HG03432 (cell line): ENCODE results near the gene POLR2A.
A peak's percentile ranks its signal among the peaks of the same experiment; 100 is the strongest.
"Not testable (repeated sequence)": the region's sequence is repeated elsewhere in the genome, so short reads cannot be mapped to it uniquely, and the experiment has no call there.

Experiments
- ATAC-seq: cut with Tn5 transposase; IDR thresholded peaks from one replicate; pipeline ENCODE4 v1.9.1; 2021; ENCODE audit warnings: mild to moderate bottlenecking, moderate library complexity; ENCODE audit not compliant: unreplicated experiment

POLR2A gene

DNA sequence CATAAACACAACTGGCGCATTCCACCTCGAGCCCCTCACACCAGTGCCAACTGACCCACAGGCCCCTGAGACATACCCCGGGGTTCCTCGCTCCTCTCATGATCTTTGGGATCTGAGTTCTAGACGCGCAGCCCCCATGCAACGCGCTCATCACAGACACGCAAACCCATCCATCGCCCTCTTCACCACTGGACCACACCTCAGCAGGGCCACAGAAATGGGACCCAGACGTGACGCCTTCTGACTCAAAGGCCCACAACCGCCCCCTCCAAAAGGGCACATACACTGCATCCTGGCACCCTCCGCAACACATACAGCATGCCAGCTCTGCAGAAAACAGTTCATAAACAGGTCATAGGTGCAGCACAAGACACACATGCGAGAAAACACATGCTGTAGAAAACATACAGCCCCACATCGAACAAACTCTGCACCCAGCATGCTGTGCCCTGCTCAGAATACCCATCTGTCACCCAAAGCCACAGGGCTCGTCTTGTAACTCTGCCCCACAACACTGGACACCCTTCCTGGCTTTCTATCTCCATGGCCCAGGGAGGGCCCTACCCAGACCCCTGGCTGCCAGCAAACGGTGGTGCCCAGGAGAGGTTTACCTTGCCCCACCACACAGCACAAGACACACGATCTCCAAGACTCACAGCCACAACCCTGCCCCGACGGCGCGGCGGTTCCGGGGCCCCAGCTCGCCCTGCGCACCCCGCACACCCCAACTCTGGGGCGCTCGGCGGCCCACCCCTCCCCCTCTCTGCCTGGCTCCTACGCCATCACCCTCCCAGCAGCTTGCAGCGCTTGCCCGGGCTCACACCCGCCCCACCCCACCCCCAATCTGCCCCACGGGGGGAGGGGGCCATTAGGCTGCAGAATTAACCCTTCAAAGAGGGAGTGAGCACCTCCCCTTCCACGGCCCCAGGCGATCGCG, 5.6 kb upstream of the POLR2A start:
- ATAC-seq: no peak

DNA sequence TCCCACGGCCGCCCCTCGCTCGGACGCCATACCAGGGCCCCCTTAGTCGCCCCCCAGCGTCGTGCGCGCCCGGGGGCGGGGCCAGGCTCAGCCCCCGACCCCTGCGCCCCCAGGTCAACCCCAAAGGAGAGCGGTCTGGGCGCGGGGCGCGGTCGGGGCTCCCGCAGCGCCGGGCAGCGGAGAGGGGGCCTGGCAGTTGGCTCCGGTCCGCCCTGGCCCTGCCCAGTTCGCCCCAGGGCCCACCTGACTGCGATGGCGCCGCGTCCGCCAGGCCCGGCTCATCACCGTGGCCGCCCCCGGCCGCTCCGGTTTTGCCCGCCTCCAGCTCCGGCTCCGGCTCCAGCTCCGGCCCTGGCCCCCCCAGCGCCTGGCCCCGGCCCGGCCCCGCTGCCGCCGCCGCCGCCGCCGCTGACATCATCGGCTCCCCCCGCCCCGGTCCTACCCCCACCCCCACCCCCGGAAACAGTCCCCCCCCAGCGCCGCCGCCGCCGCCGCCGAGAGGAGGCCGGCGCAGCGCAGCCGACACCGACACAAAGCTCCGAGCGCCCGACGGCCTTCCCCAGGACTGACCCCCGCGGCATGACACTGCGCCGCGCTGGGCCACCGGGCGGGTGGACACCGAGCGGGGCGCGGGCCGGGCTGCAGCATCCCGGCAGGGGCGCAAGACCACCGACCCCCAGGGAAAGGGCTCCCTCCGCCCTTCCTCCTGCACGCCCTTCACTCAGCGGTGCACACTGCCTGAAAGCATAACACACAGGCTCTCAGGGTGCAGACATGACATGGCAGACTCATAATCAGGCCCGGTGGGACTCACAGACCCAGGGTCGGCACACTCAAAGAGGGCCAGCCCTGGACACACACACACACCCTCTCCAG, 4.7 kb upstream of the POLR2A start, which contains the start of gene ZBTB4:
Gene ZBTB4, minus strand, starts transcription at position 419 of the 876 bp plus-strand sequence. CDS start 12,830 bp downstream, outside the sequence.
- no peak for ATAC-seq

DNA sequence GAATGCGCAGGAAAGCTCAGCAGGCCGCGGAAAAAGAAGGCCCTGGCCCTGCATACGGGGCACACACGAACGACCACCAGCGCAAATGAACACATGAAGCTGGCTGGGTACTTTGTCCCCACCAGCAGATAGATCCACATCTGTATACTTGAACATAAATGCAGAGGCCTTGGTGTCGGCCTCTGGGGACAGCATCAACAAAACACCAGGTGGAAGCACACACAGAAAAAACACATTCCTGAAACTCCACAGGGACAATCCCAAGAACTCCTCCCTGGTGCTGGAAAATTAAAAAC, 4.1 kb upstream of the POLR2A start:
- no peak for ATAC-seq

DNA sequence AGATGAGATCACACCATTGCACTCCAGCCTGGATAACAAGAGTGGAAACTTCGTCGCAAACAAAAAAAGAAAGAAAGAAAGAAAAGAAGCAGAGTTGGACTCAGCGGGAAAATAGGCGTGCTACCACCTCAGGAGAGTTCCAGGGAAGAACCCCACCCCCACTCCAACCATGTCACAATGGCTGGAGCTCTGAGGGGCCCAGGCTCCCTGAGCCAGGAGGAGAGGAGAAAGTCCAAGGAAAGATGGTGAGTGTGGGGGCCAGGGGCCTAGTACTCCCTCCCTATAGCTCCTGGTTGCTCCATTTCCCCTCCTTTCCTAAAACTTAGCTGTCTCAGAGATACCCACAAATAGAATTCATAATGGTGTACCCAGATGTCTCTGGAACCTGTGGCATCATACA, 2.9 kb upstream of the POLR2A start, which contains the start of gene SLC35G6:
Gene SLC35G6, plus strand, starts transcription at position 172 of the 400 bp plus-strand sequence. Its CDS starts 71 bp downstream, at position 243.
- ATAC-seq: not testable (repeated sequence)

DNA sequence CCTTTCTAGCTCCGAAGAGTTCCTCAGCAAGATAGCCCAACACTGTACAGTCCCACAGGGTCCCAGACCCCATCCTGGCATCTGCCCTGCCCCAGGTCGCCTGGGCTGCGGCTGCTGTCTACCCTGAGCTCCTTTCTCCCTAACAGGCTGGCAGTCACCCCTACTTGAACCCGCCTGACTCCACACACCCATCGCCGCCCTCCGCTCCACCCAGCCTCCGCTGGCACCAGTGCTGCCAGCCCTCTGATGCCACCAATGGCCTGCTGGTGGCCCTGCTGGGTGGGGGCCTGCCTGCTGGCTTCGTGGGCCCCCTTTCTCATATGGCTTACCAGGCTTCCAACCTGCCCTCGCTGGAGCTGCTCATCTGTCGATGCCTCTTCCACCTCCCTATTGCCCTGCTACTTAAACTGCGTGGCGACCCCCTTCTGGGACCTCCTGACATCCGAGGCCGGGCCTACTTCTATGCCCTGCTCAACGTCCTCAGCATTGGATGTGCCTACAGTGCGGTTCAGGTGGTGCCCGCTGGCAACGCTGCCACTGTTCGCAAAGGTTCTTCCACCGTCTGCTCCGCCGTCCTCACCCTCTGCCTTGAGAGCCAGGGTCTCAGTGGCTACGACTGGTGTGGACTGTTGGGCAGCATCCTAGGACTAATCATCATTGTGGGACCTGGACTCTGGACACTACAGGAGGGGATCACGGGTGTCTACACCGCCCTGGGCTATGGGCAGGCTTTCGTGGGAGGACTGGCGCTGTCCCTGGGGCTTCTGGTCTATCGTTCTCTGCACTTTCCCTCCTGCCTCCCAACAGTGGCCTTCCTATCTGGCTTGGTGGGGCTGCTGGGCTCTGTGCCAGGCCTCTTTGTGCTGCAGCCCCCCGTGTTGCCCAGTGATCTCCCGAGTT, 2.1 kb upstream of the POLR2A start:
- ATAC-seq: not testable (repeated sequence)

DNA sequence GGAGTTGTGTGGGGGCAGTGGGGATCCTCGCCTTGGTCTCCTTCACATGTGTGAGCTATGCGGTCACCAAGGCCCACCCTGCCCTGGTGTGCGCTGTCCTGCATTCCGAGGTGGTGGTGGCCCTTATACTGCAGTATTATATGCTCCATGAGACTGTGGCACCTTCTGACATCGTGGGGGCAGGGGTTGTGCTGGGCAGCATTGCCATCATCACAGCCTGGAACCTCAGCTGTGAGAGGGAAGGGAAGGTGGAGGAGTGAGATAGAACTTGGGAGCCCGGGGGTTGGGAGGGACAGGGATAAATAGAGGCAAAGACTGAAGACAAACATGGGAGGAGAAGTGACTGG, 1.5 kb upstream of the POLR2A start:
- ATAC-seq: not testable (repeated sequence)

DNA sequence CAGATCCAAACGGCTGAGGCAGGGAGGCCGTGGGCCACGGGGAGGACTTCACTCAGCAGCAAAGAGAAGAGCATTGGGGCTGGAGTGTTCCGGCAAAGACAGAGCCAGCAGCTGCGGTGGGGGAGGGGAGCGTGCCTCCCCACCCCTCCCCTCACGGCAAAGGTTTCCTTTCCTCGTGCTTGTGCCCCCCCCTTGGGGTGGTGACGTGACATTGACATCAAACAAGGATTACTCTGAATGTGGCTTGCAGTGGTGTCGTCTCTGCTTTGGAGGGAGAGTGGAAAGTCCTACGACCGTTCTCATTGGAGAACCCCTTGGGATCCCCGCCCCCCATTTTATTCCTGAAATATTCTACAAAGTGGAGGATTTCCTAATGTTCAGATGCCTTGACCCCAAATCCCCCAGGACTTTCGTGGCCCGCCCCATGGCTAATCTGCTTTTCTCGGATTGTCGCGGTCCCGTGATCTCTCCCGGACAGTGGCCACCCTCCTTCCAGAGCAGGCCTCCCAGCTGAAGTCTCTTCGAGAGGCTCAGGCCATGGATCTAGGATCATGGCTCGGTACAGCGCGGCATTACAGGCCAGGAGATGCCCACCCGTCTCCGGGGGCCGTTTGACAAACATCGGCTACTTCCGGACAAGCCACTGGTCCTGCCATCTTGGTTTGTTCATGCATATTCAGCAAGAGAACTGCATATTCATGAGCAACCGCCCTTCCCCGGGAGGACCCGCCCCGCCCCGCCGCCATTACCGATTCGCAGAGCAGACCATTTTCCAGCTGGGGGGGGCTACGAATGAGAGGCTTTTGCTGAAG, 705 bp upstream of the POLR2A start:
- peak; percentile 33 for ATAC-seq

DNA sequence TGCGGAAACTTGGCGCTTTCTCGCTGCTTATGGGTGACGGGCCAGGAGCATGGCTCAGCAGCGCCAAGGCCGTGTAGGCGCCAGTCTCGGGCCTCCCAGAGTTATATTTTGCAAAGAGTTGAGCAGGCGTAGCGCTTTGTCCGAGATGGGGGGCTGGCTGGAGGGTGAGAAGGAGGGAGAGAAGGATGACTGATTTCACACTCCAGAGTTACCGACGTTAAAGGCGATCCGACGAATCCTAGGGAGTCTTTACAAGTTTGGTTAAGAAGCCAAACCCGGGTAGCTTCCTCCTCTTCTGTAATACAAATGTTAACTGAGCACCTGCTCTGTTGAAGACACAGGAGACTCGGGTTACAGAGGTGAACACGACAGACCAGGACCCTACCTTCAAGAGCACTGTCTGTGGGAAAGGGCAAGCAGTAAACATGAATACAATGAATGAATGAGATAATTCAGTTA, 782 bp downstream of the POLR2A start:
- no peak for ATAC-seq

DNA sequence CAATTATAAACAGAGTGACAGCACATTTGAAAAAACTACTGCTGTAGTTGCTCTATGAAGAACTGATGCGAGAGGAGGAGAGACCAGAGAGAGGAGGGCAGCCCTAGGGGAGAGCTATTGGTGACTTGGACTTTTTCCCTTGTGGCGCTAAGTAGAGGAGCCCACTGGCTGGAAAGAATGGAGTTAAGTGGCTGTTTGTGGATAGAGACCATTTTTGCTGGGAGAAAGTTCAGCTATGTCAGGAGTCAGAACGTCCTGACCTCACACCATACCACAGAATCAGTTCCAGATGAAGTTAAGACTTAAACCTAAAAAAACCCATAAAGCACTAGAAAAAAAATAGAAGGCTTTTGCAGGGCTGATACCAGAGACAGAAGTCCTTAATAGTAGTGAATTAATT, 2.0 kb downstream of the POLR2A start:
- ATAC-seq: no peak

DNA sequence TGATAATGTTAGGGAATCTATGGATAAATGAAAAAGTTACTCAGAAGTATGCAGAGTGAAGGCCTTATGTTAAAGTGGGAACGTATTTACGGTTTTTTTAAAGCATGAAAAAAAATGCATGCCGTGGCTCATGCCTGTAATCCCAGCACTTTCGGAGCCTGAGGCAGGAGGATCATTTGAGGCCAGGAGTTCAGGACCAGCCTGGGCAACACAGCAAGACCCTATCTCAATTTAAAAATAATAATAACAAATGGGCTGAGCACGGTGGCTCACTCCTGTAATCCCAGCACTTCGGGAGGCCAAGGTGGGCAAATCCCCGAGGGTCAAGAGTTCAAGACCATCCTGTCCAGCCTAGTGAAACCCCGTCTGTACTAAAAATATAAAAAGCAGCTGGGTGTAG, 6.0 kb downstream of the POLR2A start:
- no peak for ATAC-seq

DNA sequence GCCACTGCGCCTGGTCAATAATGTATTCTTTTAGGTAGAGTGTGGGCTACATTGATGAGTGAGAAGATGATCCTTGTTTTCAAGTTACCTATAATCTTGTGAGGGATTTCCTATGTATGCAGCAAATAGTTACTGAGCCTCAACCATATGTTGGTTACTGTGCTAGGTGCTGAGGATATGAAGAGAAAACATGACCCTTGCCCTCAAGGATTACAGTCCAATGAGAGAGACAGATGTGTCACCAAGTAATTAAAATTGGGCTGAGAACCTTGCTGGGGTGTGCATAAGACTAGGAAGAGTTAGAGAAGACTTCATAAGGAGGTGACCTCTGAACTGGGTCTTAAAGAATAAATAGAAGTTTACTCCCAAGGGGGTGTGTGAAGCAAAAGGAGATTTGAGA, 7.4 kb downstream of the POLR2A start:
- ATAC-seq: no peak

DNA sequence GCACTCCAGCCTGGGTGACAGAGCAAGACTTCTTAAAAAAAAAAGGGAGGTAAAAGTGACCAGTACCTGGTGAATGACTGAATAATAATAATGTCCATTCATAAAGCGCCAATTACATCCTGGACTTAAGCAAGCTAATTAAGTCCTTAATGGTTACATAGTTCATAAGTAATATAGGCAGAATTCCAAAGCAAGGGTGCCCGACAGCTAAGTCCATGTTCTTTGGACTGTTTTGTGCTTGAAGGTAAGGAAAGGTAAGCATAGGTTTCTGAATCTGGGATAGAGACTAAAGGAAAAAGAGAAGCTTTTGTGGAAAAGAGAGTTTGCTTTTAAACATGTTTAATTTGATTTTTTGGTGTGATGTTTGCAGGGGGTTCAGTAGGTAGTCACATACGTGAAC, 9.8 kb downstream of the POLR2A start:
- no peak for ATAC-seq

DNA sequence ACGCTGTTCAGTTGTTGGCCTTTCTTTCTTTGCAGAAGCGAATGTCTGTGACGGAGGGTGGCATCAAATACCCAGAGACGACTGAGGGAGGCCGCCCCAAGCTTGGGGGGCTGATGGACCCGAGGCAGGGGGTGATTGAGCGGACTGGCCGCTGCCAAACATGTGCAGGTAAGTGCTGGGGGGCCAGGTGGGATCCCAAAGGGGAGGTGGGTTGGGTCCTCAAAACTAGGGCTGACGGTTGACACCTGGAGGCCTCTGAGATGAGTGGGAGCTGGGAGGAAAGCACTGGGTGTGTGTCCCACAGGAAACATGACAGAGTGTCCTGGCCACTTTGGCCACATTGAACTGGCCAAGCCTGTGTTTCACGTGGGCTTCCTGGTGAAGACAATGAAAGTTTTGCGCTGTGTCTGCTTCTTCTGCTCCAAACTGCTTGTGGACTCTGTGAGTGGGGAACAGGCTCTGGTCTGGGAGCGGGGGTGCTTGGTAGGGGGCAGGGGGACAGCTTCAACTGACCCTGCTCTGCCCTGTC, 11.8 kb downstream of the POLR2A start:
- no peak for ATAC-seq

DNA sequence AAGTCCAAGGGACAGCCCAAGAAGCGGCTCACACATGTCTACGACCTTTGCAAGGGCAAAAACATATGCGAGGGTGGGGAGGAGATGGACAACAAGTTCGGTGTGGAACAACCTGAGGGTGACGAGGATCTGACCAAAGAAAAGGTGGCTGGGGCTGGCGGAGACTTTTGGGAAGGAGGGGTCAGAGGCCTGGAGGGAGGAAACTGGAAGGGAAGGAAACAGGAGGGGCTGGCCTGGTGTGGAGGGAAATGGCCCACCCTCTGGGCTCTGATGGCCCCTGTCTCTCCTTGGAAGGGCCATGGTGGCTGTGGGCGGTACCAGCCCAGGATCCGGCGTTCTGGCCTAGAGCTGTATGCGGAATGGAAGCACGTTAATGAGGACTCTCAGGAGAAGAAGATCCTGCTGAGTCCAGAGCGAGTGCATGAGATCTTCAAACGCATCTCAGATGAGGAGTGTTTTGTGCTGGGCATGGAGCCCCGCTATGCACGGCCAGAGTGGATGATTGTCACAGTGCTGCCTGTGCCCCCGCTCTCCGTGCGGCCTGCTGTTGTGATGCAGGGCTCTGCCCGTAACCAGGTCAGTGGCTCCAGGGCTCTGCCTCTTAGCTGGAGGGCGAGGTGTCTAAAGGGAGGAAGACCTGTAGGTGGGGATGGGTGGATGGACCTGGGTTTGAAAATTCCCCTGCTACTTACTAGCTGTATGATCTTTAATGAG, 12.5 kb downstream of the POLR2A start:
- no peak for ATAC-seq

DNA sequence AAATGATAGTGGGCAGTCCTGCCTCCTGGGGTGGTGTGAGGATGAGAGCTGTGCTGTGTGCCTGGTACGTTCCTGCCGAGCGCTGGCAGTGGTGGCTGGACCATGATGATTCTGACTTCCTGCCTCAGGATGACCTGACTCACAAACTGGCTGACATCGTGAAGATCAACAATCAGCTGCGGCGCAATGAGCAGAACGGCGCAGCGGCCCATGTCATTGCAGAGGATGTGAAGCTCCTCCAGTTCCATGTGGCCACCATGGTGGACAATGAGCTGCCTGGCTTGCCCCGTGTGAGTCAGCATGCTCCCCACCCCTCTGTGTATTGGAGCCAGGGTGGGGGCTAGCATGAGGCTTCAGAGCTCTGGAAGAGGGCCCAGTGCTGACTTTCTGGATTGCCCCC, 13.1 kb downstream of the POLR2A start:
- ATAC-seq: no peak

DNA sequence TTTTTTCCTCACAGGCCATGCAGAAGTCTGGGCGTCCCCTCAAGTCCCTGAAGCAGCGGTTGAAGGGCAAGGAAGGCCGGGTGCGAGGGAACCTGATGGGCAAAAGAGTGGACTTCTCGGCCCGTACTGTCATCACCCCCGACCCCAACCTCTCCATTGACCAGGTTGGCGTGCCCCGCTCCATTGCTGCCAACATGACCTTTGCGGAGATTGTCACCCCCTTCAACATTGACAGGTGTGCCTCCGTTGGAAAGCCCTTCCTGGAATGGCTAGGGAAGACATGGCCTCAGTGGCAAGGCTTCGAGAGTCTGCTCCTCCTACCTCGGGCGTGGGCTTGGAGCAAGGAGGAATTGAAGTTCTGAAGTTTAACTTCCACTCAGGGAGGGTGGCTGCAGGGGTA, 13.5 kb downstream of the POLR2A start:
- no peak for ATAC-seq

DNA sequence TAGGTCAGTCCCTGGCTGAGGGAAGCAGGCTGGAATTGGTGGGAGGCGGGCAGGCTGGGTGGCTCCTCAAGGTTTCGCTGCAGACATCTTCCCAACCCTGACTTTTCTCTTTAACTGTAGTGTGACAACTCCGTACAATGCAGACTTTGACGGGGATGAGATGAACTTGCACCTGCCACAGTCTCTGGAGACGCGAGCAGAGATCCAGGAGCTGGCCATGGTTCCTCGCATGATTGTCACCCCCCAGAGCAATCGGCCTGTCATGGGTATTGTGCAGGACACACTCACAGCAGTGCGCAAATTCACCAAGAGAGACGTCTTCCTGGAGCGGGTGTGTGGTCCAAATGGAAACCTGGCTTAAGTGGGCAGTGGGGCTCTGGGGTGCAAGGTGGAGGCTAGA, 15.0 kb downstream of the POLR2A start:
- ATAC-seq: no peak

DNA sequence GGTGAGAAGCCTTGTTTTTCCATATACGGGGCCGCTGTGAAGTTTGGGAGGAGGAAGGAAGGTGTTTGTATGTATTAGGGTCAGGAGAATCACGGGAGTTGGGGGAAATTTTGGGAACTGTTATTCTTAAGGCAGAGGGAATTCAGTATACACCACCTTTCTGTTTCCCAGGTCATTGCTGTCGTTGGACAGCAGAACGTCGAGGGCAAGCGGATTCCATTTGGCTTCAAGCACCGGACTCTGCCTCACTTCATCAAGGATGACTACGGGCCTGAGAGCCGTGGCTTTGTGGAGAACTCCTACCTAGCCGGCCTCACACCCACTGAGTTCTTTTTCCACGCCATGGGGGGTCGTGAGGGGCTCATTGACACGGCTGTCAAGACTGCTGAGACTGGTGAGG, 17.6 kb downstream of the POLR2A start:
- ATAC-seq: no peak
